ENCODE results near the gene SEMA5A.

SEMA5A gene

GRCh38 chr5:9166202-9167112 lies 379.4 kb downstream of the SEMA5A start:
- no peak for DNase-seq (ENCODE audit: low read depth)

- no peak for DNase-seq (ENCODE audit: low read depth)
Measured at GRCh38 chr5:9165546-9165945, 380.3 kb downstream of the SEMA5A start.

GRCh38 chr5:9160747-9161146 lies 385.1 kb downstream of the SEMA5A start:
- no peak for DNase-seq (ENCODE audit: low read depth)

- no peak for DNase-seq (ENCODE audit: low read depth)
Measured at GRCh38 chr5:9157811-9158210, 388.1 kb downstream of the SEMA5A start.

GRCh38 chr5:9157020-9157419 lies 388.9 kb downstream of the SEMA5A start:
- no peak for DNase-seq (ENCODE audit: low read depth)

GRCh38 chr5:9156282-9156681 lies 389.6 kb downstream of the SEMA5A start:
- DNase-seq (ENCODE audit: low read depth): no peak

GRCh38 chr5:9151684-9152427 lies 394.0 kb downstream of the SEMA5A start:
- DNase-seq (ENCODE audit: low read depth): no peak

- DNase-seq (ENCODE audit: low read depth): peak; percentile 78
Measured at GRCh38 chr5:9149988-9150387, 395.9 kb downstream of the SEMA5A start.

- DNase-seq (ENCODE audit: low read depth): no peak
Measured at GRCh38 chr5:9148242-9148641, 397.6 kb downstream of the SEMA5A start.

GRCh38 chr5:9140711-9141110 lies 405.2 kb downstream of the SEMA5A start:
- no peak for DNase-seq (ENCODE audit: low read depth)

GRCh38 chr5:9140202-9140601 lies 405.7 kb downstream of the SEMA5A start:
- no peak for DNase-seq (ENCODE audit: low read depth)

GRCh38 chr5:9139344-9139743 lies 406.5 kb downstream of the SEMA5A start:
- no peak for DNase-seq (ENCODE audit: low read depth)

- no peak for DNase-seq (ENCODE audit: low read depth)
Measured at GRCh38 chr5:9128136-9128535, 417.7 kb downstream of the SEMA5A start.

GRCh38 chr5:9126490-9126889 lies 419.4 kb downstream of the SEMA5A start:
- no peak for DNase-seq (ENCODE audit: low read depth)

GRCh38 chr5:9125852-9126251 lies 420.0 kb downstream of the SEMA5A start:
- no peak for DNase-seq (ENCODE audit: low read depth)

- no peak for DNase-seq (ENCODE audit: low read depth)
Measured at GRCh38 chr5:9124838-9125237, 421.0 kb downstream of the SEMA5A start.

GRCh38 chr5:9124071-9124470 lies 421.8 kb downstream of the SEMA5A start:
- DNase-seq (ENCODE audit: low read depth): no peak

GRCh38 chr5:9122528-9122927 lies 423.3 kb downstream of the SEMA5A start:
- no peak for DNase-seq (ENCODE audit: low read depth)

GRCh38 chr5:9121597-9121996 lies 424.3 kb downstream of the SEMA5A start:
- no peak for DNase-seq (ENCODE audit: low read depth)

- DNase-seq (ENCODE audit: low read depth): no peak
Measured at GRCh38 chr5:9118852-9119251, 427.0 kb downstream of the SEMA5A start.

GRCh38 chr5:9115093-9115492 lies 430.8 kb downstream of the SEMA5A start:
- no peak for DNase-seq (ENCODE audit: low read depth)

- no peak for DNase-seq (ENCODE audit: low read depth)
Measured at GRCh38 chr5:9112520-9113291, 433.2 kb downstream of the SEMA5A start.

- DNase-seq (ENCODE audit: low read depth): no peak
Measured at GRCh38 chr5:9108162-9108561, 437.7 kb downstream of the SEMA5A start.

All from non-pigmented ciliary epithelial cell (primary cell).